Ishikawa (cell line): ENCODE results near the gene PIANP.

Experiments
- CEBPB ChIP-seq: IDR thresholded peaks from 2 replicates; pipeline ENCODE4 v1.6.1; 2012
- CREB1 ChIP-seq: IDR thresholded peaks from 2 replicates; pipeline ENCODE4 v1.6.1; 2012; ENCODE audit warnings: low read depth
- RAD21 ChIP-seq: IDR thresholded peaks from 2 replicates; pipeline ENCODE4 v1.6.1; 2012; ENCODE audit warnings: low read depth
- TAF1 ChIP-seq: IDR thresholded peaks from 2 replicates; pipeline ENCODE4 v1.6.1; 2012; ENCODE audit warnings: low read depth, mild to moderate bottlenecking
- TCF12 ChIP-seq: IDR thresholded peaks from 2 replicates; pipeline ENCODE4 v1.6.1; 2012; ENCODE audit warnings: low read depth
- YY1 ChIP-seq: IDR thresholded peaks from 2 replicates; pipeline ENCODE4 v1.6.1; 2012; ENCODE audit warnings: low read depth
- ZBTB7A ChIP-seq: IDR thresholded peaks from 2 replicates; pipeline ENCODE4 v1.6.1; 2012; ENCODE audit warnings: low read depth

DNA sequence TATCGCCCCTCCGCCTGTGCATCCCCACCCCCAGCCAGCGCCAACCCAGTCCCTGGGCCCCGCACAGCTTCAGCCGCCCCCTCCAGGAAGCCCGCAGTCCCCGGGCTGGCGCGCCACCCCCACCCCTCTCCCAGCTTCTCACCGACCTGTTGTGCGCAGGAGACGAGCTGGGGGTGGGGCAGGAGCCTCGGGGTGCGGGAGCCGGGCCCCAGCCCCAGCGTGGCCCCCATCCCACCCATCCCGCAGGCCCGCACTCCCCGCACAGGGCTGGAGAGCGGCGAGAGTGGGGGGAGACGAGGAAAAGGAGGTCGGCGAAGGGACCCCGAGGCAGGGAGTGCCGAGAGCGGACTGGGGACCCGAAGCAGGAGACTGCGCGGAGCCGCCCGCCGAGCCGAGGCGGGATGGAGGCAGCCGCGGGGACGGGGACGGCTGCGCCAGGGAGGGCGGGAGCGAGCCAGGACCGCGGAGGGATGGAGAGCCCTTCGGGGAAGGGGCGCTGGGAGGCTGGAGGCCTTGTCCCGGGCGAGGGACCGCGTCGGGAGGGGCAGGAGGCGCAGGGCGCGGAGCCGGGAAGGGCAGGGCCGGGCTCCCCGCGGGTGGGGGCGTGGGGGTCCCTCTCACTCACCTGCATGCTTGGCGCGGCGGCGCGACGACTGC, 498 bp downstream of the PIANP start:
- TF ChIP-seq CEBPB: no peak
- TF ChIP-seq YY1: no peak
- no peak for TF ChIP-seq TCF12
- peak; percentile 83 for TF ChIP-seq ZBTB7A
- TF ChIP-seq TAF1: no peak
- no peak for TF ChIP-seq CREB1
- TF ChIP-seq RAD21: no peak
